HG03469 (cell line): Measurements from ENCODE around the gene CRIP1.

Source experiments
- ATAC-seq: cut with Tn5 transposase; IDR thresholded peaks from one replicate; pipeline ENCODE4 v1.9.1; 2021; ENCODE audit warnings: mild to moderate bottlenecking, moderate library complexity, moderate number of reproducible peaks; ENCODE audit not compliant: unreplicated experiment

The CRIP1 gene

GRCh38 chr14:105480199-105480746 lies 6.4 kb upstream of the CRIP1 start:
- no peak for ATAC-seq

DNA sequence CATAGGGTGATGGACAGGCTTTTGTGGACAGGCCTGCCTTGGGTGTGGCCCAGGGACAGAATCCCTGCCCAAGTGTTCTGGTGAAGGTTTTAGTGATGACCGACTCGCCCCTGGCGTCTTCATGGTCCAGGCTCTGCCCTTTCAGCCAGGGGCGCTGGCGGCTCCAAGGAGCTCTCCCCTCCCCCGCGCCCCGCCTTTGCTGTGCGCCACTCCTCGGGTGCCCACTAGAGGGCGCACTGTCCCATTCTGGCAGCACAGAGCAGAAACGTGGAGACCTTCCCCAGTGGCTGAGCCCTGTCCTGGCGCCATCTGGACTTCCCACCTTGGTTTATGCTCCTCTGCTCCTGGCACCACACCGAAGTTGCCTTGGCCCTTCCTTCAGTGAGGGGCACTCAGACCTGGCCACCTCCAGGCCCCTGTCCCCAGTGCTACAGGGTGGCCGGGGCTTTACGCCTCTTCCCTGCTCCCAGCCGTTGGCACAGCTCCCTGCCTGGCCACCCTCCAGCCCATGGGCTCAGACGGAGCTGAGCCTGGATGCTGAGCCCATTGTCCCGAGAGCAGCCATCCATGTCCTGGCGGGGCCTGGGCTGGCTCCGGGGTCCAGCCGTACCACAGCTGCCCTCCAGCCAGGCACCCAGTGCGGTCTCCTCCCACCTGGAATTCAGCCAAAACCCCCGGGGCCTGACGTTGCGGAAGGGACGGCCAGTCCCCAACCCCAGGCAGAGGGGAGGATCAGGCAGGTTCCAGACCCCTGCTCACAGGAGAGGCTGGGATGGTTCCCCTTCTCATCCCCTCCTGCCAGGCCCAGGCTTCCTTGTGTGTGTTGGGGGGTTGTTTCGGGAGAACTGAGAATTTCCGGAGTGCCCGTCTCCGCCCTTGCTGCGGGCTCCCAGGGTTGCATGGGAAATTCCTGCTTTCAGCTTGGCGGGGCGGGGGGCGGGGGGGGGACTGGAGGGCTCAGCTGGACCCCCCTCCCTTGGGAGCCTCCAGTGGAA lies 5.6 kb upstream of the CRIP1 start:
- ATAC-seq: peak; percentile 34

DNA sequence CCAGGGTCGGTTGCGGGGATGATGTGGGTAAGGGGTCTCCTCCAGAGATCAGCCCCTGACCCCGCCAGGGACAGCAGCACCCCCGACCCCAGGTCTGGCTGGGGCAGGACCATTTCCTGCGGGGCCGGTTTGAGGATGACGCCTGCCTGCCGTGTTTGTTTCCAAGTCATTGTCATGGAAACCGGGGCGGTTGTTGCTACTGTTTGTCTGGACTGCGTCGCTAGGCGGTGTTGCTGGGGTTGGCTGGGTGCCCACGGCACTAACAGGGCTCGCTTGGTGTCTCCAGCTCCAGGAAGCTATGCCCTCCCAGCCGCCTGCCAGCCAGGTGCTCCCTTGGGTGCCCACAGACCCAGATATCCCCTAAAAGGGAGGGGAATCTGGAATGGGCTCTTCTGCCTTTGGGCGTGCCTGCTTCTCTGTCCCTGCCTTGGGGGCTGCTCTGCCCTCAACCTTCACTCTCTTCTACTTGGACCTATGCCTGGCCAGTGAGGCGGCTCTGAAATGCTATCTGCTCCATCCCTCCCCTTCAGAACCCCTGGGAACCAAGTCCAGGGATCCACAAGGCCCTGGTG lies 4.7 kb upstream of the CRIP1 start:
- ATAC-seq: peak; percentile 32

- ATAC-seq: no peak
These were observed 4.1 kb upstream of the CRIP1 start for GRCh38 chr14:105482486-105483110.

DNA sequence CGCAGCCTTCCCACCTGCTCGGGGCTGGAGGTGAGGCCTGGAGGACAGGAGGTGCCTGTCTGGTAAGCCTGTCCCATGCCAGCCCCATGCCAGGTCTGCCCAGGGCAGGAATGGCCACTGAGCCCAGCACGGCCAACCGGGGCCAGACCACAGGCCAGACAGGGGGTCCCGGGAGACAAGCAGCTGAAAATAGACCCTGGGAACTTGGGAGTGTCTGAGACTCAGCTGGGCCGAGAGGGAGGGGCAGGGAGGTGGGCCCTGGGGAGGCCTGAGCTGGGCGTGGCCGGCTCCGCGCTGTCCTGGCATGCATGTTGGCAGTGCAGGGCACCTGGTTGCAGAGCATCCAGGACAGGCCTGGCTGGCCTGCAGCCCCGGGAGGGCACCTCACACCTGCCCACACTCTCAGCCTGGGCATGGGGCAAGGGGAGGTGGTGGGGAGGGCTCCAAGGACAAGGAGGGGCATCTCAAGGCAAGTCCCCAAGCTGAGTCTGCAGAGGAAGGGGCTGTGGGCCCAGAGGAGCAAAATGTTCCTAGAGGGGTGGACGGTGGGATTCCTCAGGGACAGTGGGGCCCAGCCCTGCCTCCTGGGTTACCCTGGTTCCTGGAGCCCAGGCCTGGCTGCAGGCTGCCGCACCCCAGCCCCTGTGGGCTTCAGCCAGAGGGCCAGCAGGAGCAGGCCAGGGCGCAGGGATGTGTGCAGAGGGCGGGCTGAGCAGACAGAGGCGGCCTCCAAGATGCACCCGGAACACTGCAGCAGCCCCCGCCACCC lies 3.2 kb upstream of the CRIP1 start:
- no peak for ATAC-seq

DNA sequence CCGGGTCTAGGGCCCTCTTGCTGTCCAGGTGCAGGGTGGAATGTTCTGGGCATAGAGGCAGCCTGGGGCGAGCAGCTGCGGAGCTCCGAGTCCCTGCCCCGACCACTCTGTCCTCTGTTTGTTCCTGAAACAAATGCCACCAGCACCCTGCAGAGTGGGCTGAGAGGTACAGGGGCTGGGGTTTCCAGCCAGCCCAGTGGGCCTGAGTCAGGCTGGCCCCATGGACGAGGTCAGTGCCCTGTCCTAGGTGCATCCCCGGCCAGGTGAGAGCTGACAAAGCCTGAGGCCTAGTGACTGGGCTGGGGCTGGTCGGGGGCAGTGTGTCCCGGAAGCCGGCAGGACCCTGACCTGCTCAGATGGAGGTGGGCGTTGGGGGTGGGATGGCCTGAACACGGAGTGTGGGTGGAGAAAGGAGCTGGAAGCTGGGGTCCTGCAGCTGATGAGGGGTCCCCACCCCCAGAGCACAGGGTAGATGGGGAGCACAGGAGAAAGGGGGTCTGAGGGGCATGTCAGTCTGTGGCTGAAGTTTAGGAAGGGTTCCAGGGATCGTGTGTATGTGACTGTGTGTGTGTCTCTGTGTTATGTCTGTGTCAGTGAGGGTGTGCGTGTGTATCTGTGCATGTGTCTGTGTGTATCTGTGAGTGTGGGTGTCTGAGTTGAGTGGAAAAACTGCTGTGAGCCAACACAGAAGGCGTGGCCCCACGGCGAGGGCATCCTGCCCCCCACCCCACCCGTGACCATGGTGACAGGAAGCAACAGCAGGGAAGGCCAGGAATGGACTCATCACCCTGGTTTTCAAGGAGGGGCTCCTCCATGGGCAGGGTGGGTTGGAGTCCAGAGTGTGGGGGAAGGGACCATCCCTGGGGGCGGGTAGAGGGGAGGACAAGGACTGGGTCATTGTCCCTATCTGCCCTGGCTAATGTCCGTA lies 2.4 kb upstream of the CRIP1 start:
- no peak for ATAC-seq

GRCh38 chr14:105484997-105485393 lies 1.7 kb upstream of the CRIP1 start:
- no peak for ATAC-seq

GRCh38 chr14:105485739-105486162 lies 935 bp upstream of the CRIP1 start:
- no peak for ATAC-seq

GRCh38 chr14:105486974-105487448 lies 325 bp downstream of the CRIP1 start:
- ATAC-seq: no peak

DNA sequence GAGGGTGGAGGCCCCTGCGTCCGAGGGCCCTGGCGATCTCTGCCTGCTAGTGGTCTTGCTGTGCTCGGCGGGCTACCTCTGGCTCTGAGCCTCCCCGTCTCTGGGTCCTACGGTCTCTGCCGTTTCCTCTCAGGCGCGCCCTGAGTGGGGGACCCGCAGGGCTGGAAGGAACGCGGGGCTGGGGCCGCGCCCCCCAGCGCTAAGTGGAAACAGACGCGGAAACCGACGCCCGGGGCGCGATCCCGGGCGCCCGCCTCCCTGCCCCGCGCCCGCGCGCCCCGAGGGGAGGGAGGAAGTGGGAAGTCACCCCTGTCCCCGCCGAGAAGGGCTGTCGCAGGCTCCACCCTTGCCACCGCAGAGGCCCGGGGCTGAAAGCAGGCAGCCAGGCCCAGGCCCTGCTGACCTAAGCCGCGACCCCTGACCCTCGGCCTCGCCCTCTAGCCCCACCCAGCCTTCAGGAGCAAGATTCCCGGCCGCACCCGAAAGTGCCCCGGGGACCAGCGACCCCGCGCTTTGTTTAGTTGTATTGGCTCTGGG lies 831 bp downstream of the CRIP1 start:
- ATAC-seq: no peak

- no peak for ATAC-seq
These were observed 1.5 kb downstream of the CRIP1 start for GRCh38 chr14:105487986-105488777.

DNA sequence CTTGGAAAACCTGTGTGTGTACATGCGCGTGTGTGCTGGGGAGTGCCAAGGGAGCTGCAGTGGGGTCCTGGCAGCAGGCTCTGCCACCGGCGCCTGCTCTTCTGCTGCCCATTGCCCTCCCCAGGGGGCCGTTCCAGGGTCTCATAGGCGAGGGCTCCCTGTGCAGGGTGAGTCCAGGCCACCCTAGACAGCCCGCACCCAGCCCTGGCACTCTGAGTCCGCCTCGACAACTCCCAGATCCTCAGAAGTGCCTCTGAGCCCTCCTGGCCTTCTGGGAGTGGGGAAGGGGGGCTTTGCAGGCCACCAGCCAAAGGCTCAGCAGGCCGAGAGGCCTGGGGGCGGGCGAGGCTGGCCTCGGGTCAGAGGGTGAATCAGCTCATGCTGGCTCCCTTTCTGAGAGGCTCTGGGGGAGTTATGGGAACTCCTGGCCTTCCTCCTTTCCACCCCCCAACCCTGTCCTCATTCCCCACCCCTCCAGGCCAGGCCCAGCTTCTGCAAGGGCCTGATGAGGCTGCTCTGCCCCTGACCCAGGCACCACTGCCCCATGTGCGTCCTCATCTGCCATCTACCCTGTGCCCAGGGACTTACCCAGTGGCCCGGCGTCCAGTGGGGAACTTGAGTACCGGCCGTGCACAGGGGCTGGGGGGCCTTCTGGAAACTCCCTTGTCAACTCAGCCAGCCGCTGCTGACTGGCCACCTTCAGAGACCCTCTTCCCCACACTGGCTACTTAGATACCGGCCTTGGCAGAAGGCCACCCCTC lies 2.3 kb downstream of the CRIP1 start:
- no peak for ATAC-seq

- ATAC-seq: no peak
These were observed 3.0 kb downstream of the CRIP1 start for GRCh38 chr14:105489542-105490266.

DNA sequence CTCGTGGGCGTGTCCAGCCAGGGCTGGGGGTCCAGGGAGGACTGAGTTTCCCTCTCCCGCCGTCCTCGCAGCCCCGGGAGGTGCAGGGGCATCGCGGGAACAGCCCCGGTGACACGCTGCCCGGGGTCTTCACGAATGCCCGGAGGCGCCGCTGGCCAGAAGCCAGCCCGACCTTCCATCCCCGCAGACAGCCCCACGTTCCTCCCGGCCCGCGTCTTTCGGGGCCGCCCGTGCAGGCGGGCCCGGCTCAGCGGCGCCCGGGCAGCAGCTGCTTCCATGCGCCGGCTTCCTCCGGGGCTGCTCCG lies 3.5 kb downstream of the CRIP1 start:
- ATAC-seq: peak; percentile 0

DNA sequence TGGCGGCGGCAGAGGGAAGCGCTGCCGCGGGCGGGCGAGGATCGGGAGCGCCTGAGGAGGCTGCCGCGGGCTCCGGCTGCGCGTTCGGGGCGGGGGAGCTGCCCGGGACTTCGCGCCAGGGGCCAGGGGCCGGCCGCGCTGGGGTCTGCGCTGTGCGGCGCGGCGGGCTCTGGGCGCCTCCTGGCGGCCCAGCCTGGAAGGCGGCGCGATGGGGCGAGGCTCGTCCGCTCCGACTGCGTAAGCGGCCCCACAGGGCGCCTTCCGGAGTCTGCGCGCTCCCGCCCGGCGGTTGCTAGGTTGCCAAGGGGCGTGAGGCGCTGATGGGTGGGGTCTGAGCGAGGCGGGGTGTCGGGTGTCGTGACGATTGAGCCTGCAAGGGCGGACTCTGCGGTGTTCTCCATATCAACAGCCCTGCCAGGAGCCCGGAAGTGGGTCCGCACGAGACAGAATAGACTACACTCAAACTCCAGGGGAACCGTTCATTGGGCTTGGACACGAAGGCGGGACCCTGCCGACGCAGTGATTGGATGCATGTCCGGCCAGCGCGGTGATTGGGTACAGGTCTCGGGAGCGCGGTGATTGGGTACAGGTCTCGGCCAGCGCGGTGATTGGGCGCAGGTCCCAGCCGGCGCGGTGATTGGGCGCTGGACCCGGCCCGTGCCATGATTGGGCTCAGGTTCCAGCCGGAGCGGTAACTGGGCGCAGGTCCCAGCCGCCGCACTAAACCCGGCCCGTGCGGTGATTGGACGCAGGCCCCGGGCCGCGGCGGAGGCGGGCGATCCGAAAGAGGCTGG lies 4.1 kb downstream of the CRIP1 start, which contains the start of gene TEDC1:
Gene TEDC1 (plus strand): TSS at position 675 of the 794 bp plus-strand sequence. CDS start 130 bp downstream, outside the sequence.
- peak; percentile 47 for ATAC-seq

DNA sequence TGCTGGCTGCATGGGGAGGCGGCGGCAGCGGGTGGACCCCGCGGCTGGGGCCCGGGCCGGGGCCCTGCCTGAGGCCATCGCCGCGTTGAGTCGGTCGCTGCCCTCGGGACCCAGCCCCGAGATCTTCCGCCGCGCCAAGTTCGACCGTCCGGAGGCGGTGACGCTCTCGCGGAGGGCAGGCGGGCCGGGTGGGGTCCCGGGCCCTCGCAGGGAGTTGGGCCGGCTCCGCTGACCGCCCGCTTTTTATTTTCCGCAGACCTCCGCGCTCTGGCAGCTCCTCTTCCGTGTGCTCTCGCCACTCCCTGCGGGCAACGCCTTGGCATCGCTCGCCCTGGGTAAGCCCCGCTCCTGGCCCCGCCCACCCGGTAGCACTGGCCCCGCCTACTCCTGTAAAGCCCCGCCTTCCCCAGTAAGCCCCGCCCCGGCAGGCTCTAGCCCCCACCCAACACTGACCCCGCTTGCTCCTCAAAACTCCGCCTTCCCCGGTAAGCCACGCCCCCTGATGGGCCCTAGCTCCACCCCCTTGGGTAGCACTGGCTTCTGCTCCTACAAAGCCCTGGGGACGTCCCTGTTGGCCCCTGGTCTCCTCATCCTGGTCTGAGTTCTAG lies 4.8 kb downstream of the CRIP1 start:
- peak; percentile 0 for ATAC-seq
